WTC11 (cell line): ENCODE results near the gene FILIP1L.

Experiments
- ATF1 ChIP-seq: sonication (generic); formaldehyde crosslinking; IDR thresholded peaks from 2 replicates; pipeline ENCODE4 v1.8.1; 2023; ENCODE audit warnings: mild to moderate bottlenecking, moderate library complexity, missing genetic modification reagents
- GRHL2 ChIP-seq: fragments of 250-450 bp; sonication (Bioruptor Pico); IDR thresholded peaks from 2 replicates; pipeline ENCODE4 v1.8.0; 2022; ENCODE audit warnings: mild to moderate bottlenecking, moderate library complexity; ENCODE audit not compliant: insufficient replicate concordance, severe bottlenecking
- MXD4 ChIP-seq: fragments of 250-450 bp; sonication (Bioruptor Pico); IDR thresholded peaks from 2 replicates; pipeline ENCODE4 v1.8.0; 2021; ENCODE audit warnings: mild to moderate bottlenecking, moderate library complexity, borderline replicate concordance
- NR2C2 ChIP-seq: sonication (generic); formaldehyde crosslinking; IDR thresholded peaks from 2 replicates; pipeline ENCODE4 v1.8.0; 2022; ENCODE audit warnings: mild to moderate bottlenecking, missing genetic modification reagents
- SMAD4 ChIP-seq: sonication (generic); formaldehyde crosslinking; IDR thresholded peaks from 2 replicates; pipeline ENCODE4 v1.8.0; 2022; ENCODE audit warnings: mild to moderate bottlenecking, missing genetic modification reagents
- ZNF416 ChIP-seq: fragments of 250-450 bp; sonication (Bioruptor Pico); IDR thresholded peaks from 2 replicates; pipeline ENCODE4 v1.9.0; 2021; ENCODE audit warnings: mild to moderate bottlenecking, inconsistent platforms
- TF ChIP-seq, protein P1 (sequence below): fragments of 200-600 bp; IDR thresholded peaks from 2 replicates; pipeline ENCODE4 v1.8.0; 2022; ENCODE audit warnings: antibody characterized with exemption
- TF ChIP-seq, protein P2 (sequence below): sonication (generic); formaldehyde crosslinking; conservative IDR thresholded peaks from 2 replicates; pipeline ENCODE4 v1.8.1; 2022; ENCODE audit warnings: mild to moderate bottlenecking, missing genetic modification reagents
- TF ChIP-seq, protein P3 (sequence below): sonication (generic); formaldehyde crosslinking; IDR thresholded peaks from 2 replicates; pipeline ENCODE4 v1.8.1; 2022; ENCODE audit warnings: low read depth, missing genetic modification reagents, borderline replicate concordance
- TF ChIP-seq, protein P4 (sequence below): sonication (generic); formaldehyde crosslinking; conservative IDR thresholded peaks from 2 replicates; pipeline ENCODE4 v1.8.1; 2023; ENCODE audit warnings: mild to moderate bottlenecking, low read depth, missing genetic modification reagents, moderate library complexity

DNA sequence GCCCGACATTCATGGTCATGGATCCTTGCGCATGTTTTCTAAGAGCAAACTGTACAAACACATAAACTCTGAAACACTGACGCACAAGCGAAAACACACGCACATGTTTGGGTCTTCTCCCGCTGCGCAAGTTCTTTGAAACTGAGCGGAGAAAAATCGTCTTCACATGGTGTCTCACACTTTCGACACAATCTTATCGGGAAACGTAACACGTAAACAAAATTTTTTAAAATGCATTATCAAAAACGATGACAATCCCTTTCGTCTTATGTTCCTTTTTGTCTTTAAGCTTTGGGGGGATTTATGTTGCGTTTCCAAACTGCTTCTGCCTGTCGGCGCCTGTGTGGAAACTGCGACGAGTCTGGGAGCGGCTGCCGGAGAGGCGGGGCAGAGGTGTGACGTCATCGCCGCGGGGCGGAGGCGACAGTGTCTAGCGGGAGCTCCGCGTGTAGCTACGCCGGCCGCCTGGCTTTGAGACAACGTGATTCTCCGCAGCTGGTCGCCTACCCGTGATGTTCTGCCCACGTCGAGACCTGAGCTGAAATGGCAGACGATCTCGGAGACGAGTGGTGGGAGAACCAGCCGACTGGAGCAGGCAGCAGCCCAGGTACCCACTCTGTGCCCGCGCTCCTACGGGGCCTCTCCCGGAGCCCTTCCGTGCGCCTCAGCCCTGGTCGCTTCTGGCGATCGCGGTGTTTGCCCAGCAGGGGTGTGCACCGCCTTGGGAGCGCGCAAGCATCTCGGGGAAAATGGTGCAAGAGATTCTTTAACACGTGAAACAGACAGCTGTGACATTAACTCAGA is 296.7 kb downstream of the FILIP1L start, which contains the start of gene CMSS1:
- TF ChIP-seq SMAD4 (CRISPR knock-in tag) (no peak), ZNF416 (CRISPR knock-in tag) (no peak), NR2C2 (CRISPR knock-in tag) (no peak), GRHL2 (CRISPR knock-in tag) (no peak), ATF1 (no peak), MXD4 (no peak)
- TF ChIP-seq, protein P1, sequence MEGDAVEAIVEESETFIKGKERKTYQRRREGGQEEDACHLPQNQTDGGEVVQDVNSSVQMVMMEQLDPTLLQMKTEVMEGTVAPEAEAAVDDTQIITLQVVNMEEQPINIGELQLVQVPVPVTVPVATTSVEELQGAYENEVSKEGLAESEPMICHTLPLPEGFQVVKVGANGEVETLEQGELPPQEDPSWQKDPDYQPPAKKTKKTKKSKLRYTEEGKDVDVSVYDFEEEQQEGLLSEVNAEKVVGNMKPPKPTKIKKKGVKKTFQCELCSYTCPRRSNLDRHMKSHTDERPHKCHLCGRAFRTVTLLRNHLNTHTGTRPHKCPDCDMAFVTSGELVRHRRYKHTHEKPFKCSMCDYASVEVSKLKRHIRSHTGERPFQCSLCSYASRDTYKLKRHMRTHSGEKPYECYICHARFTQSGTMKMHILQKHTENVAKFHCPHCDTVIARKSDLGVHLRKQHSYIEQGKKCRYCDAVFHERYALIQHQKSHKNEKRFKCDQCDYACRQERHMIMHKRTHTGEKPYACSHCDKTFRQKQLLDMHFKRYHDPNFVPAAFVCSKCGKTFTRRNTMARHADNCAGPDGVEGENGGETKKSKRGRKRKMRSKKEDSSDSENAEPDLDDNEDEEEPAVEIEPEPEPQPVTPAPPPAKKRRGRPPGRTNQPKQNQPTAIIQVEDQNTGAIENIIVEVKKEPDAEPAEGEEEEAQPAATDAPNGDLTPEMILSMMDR = no peak
- TF ChIP-seq, protein P2, sequence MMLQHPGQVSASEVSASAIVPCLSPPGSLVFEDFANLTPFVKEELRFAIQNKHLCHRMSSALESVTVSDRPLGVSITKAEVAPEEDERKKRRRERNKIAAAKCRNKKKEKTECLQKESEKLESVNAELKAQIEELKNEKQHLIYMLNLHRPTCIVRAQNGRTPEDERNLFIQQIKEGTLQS (CRISPR knock-in tag) = no peak
- TF ChIP-seq, protein P3, sequence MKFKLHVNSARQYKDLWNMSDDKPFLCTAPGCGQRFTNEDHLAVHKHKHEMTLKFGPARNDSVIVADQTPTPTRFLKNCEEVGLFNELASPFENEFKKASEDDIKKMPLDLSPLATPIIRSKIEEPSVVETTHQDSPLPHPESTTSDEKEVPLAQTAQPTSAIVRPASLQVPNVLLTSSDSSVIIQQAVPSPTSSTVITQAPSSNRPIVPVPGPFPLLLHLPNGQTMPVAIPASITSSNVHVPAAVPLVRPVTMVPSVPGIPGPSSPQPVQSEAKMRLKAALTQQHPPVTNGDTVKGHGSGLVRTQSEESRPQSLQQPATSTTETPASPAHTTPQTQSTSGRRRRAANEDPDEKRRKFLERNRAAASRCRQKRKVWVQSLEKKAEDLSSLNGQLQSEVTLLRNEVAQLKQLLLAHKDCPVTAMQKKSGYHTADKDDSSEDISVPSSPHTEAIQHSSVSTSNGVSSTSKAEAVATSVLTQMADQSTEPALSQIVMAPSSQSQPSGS (CRISPR knock-in tag) = no peak
- TF ChIP-seq, protein P4, sequence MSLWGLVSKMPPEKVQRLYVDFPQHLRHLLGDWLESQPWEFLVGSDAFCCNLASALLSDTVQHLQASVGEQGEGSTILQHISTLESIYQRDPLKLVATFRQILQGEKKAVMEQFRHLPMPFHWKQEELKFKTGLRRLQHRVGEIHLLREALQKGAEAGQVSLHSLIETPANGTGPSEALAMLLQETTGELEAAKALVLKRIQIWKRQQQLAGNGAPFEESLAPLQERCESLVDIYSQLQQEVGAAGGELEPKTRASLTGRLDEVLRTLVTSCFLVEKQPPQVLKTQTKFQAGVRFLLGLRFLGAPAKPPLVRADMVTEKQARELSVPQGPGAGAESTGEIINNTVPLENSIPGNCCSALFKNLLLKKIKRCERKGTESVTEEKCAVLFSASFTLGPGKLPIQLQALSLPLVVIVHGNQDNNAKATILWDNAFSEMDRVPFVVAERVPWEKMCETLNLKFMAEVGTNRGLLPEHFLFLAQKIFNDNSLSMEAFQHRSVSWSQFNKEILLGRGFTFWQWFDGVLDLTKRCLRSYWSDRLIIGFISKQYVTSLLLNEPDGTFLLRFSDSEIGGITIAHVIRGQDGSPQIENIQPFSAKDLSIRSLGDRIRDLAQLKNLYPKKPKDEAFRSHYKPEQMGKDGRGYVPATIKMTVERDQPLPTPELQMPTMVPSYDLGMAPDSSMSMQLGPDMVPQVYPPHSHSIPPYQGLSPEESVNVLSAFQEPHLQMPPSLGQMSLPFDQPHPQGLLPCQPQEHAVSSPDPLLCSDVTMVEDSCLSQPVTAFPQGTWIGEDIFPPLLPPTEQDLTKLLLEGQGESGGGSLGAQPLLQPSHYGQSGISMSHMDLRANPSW (CRISPR knock-in tag) = no peak
